ENCODE measurements around the gene SIRT5.

GRCh38 chr6:13638626-13639025 lies 64.2 kb downstream of the SIRT5 start:
- TF ChIP-seq, protein P1, sequence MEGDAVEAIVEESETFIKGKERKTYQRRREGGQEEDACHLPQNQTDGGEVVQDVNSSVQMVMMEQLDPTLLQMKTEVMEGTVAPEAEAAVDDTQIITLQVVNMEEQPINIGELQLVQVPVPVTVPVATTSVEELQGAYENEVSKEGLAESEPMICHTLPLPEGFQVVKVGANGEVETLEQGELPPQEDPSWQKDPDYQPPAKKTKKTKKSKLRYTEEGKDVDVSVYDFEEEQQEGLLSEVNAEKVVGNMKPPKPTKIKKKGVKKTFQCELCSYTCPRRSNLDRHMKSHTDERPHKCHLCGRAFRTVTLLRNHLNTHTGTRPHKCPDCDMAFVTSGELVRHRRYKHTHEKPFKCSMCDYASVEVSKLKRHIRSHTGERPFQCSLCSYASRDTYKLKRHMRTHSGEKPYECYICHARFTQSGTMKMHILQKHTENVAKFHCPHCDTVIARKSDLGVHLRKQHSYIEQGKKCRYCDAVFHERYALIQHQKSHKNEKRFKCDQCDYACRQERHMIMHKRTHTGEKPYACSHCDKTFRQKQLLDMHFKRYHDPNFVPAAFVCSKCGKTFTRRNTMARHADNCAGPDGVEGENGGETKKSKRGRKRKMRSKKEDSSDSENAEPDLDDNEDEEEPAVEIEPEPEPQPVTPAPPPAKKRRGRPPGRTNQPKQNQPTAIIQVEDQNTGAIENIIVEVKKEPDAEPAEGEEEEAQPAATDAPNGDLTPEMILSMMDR (conservative IDR thresholded peaks at IDR 0.05; ENCODE audit: low read depth, low read length): no peak
- no peak for TF ChIP-seq EZH2 (IDR thresholded peaks at IDR 0.05; ENCODE audit: borderline replicate concordance, low read depth, low read length, poor library complexity, severe bottlenecking)
